ENCODE measurements around the gene CTSZ.

The CTSZ gene

GRCh38 chr20:59000326-59000725 lies 6.7 kb downstream of the CTSZ start:
- TF ChIP-seq ZFX (IDR thresholded peaks at IDR 0.05) (no peak), CTCF (conservative IDR thresholded peaks at IDR 0.05) (no peak)
- no peak overlapping the region for H3K27ac ChIP-seq

- H3K27ac ChIP-seq: no peak overlapping the region
- TF ChIP-seq ZFX (IDR thresholded peaks at IDR 0.05): no peak
- no peak for TF ChIP-seq CTCF (conservative IDR thresholded peaks at IDR 0.05)
These were observed 8.4 kb downstream of the CTSZ start for GRCh38 chr20:58998656-58999055.

- no peak overlapping the region for H3K27ac ChIP-seq
- TF ChIP-seq CTCF (conservative IDR thresholded peaks at IDR 0.05) (no peak), ZFX (IDR thresholded peaks at IDR 0.05) (no peak)
These were observed 9.8 kb downstream of the CTSZ start for GRCh38 chr20:58997141-58997770.

GRCh38 chr20:58996226-58996611 lies 10.8 kb downstream of the CTSZ start:
- TF ChIP-seq ZFX (IDR thresholded peaks at IDR 0.05) (no peak), CTCF (conservative IDR thresholded peaks at IDR 0.05) (no peak)
- H3K27ac ChIP-seq: no peak overlapping the region

- no peak for TF ChIP-seq ZFX (IDR thresholded peaks at IDR 0.05)
- TF ChIP-seq CTCF (conservative IDR thresholded peaks at IDR 0.05): no peak
- H3K27ac ChIP-seq: no peak overlapping the region
These were observed 11.4 kb downstream of the CTSZ start for GRCh38 chr20:58995461-58996225.

GRCh38 chr20:58994390-58995159 lies 12.5 kb downstream of the CTSZ start:
- H3K27ac ChIP-seq: no peak overlapping the region; the same call in 1 of the 2 replicates
- TF ChIP-seq ZFX (IDR thresholded peaks at IDR 0.05): no peak
- TF ChIP-seq CTCF (conservative IDR thresholded peaks at IDR 0.05): no peak

Measured in C4-2B (cell line).